OCI-LY1 (cell line): Measurements from ENCODE around the gene RAB11FIP3.

Source experiments
- CTCF ChIP-seq: fragments of 200-600 bp; sonication (generic), shearing (Covaris generic); IDR thresholded peaks from 2 replicates; pipeline ENCODE4 v1.5.1; 2017; ENCODE audit warnings: mild to moderate bottlenecking, antibody characterized with exemption, low read length, moderate library complexity, mixed read lengths
- EZH2 ChIP-seq: fragments of 200-600 bp; sonication (generic), shearing (Covaris generic); IDR thresholded peaks from 2 replicates; pipeline ENCODE4 v1.8.0; 2017; ENCODE audit warnings: borderline replicate concordance, mixed run types, mild to moderate bottlenecking, antibody characterized with exemption, low read length, moderate library complexity, mixed read lengths

GRCh38 chr16:377419-377951 is 48.0 kb upstream of the RAB11FIP3 start:
- TF ChIP-seq CTCF (no peak), EZH2 (no peak)
